ENCODE data around the gene RGS14.

The RGS14 gene, protein sequence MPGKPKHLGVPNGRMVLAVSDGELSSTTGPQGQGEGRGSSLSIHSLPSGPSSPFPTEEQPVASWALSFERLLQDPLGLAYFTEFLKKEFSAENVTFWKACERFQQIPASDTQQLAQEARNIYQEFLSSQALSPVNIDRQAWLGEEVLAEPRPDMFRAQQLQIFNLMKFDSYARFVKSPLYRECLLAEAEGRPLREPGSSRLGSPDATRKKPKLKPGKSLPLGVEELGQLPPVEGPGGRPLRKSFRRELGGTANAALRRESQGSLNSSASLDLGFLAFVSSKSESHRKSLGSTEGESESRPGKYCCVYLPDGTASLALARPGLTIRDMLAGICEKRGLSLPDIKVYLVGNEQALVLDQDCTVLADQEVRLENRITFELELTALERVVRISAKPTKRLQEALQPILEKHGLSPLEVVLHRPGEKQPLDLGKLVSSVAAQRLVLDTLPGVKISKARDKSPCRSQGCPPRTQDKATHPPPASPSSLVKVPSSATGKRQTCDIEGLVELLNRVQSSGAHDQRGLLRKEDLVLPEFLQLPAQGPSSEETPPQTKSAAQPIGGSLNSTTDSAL

DNA sequence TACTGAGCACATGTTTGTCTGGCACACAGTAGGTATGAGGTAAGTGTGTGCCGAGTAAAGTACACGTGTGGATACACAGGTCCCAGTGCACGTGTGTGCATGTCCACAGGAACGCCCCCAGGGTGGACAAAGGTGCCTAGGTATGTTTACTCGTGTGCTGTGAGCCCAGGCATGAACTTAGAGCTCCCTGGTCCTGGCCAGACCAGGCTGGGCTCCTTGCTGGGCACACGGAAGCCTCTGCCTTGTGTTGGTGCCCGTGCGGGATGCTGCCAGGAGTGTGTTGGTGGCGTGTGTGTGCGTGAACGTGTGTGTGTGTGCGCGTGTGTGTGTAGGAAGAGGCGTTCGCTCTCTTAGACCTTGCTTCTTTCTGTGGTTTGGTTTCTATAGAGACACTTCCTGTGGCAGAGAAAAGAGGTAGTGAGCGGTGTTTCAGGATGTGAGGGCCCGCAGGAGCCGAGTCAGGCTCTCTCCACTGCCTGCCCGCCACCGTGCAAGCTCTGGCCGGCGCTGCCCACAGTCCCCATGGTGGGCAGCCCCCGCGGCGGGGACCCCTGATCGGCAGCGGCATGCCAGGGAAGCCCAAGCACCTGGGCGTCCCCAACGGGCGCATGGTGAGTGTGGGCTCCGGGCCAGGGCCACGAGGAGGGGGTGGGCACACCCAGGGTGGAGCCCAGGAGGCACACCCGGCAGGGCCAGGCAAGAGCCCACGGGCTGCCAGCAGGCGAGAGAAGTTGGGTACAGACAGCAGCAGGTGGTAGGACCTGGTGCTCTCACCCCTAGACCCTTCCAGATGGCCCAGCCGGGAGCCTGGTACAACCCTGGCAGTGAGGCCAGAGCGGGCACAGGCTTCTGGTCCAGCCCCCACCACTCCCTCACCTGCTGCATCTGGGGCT is at the start of gene RGS14:
TSS of gene RGS14 (plus strand) at position 466 of the 893 bp plus-strand sequence. CDS start at position 567, 101 bp downstream.
- peak in 9 of 58 donors; percentile 5 to 54 (median 27) for DNase-seq

DNA sequence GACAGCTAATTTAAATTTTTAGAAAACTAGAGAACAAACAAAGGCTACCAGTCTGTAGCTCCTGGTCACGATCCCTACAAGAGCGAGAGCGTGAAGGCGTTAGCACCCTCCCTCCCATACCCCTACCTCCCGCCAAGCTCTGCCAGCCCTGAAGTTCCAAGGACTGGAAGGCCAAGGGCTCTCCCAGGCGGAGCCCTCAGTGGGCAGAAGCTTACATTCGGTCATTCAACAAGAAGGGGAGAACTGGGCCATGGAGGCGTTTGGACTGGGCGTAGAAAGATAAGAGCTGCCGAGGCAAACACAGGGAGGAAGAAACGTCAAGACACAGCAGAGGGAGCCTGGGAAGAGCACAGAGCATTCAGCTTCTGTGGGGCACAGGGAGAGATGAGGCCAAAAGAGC is 49.0 kb upstream of the RGS14 start:
- no peak for DNase-seq

DNA sequence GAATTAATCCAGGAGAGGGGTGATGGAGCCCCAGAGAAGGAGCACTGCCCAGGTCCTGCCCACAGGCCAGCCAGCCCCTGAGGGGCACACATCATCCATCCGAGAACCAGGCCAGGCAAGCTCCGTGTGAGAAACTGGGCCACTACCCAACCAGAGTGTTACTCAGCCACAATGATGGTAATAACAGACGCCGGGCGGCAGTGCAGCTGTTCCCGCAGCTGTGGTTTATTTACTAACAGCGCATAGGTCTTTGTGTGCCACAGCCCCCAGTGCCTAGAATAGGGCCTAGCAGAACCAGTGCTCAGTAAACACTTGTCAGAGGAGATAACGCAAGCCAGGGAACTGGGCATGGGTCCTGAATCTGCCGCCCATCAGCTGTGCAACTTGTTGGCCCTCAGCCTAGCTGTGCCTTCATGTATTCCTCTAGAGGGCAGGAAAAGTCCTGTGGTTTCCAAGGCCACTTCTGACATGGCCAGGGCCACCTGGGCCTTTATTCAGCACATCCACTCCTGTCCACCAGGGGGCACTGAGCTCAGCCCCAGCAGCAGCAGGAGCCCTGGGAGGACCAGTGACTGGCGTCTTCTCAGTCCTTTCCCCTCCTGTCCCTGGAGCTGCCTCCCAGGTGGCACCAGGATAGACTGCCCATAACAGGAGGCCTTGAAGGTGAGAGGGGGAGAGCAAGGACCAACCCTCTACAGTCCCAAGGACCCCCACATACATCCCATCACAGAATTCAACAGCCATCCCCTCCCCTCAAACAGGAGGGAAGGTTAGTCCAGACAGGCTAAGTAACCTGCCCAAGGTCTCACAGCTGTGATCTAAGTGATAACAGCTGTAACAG is 48.2 kb upstream of the RGS14 start:
- DNase-seq = peak in 18 of 58 donors; percentile 6 to 68 (median 42)

DNA sequence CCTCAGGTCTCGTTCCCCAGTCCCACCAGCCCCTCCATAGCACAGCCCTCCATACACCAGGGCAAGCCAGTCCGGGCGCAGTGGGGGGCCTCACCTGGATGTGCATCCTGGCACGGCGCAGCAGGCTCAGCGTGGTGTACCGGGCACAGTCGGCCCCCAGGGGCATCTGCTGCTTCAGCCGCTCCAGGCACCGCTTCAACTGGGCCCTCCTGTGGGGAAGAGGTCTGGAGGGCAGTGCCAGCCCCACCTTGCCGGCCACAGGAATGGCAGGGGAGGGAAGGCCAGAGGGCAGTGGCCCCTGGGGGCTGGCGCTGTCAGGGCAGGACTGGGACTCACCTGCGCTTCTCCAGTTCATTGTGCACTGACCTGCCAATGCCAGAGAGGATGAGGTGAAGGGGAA is 47.4 kb upstream of the RGS14 start:
- no peak for DNase-seq

DNA sequence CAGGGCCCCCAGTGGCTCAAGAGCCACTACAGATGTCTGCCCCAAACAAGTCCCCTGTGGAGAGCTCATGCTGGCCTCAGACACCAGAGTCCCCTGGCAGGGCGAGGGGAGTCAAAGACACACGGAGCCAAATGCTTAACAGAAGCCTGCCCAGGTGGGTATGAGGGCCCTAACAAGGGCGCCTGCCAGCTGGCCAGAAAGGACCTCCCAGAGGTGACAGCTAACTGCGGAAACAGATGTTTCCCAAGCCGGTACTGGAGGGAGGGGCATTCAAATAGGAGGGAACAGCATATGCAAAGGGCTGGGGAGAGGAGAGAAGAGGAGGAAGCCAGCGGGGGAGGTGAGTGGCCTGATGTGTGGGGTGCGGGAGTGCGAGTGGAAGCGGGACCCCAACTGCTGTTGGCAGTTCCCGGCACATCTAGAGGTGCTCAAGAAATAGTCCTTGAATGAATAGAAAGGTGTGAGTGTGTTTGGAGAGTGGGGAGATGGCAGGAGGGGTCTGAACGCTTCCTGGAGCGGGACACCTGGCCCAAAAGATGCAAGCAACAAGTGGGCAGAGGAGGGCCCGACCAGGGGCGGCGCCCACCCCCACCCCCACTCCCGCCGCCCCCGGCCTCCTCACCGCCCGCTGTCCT is 46.9 kb upstream of the RGS14 start:
- no peak for DNase-seq

DNA sequence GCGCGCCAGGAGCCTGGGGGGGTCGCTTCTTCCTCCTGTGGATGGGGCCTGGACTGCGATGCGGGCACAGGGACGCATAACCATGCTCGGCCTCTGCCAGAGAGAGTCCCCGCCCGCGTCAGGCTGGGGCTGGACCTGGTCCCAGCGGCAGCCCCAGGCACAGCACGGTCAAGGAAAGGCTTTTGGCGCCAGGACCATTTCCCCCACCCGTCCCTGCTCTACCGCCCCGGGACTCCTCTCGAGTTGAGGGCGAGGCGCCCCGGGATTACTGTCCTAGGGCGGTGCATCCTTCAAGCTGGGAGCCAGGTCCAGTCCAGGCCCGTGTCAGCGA is 46.4 kb upstream of the RGS14 start:
- no peak for DNase-seq

DNA sequence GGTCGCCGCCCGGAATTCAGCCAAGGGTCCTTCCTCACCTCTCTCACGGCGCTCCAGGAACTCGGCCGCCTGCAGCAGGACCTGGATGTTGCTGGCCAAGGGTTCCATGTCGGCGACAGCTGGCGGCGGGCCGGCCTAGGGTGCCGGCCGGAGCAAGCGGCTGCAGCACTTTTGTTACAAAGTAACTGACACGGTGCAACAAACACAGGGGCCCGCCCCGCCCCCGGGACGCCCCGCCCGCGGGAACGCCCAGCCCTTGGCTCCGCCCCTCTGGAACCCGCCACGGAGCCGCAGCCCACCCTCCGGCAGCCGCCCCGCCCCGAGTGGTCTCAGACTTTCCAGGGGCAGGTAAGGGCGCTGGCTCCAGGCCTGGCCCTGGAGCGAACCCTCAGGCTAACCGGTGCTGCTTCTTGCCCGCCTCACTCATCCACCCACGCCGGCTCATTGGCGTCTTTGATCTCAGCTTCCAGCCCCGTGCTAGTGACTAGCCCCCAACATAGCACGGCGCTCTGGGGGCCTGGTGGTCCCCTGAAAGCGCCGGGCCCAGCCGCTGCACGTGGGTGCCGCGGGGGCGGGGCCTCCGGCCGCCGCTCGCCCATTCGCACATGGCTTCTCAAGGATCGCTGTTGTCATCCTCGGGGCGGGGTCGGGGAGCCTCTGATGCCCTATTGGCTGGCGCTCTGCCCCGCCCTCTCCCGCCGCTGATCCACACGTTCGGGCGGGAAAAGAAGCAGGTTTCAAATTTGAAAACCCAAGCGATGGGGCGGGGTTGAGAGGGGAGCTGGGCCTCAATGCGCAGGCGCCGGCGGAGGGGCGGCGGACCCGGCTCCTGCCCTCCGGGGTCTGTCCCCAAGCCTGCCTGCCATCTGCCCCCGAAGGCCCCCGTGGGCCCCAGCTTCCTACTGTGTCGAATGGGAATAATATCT is 45.7 kb upstream of the RGS14 start, which contains the start of gene MXD3:
TSS of gene MXD3 (minus strand) at position 176 of the 926 bp plus-strand sequence. CDS start at position 108, 68 bp downstream.
- peak in 57 of 58 donors; percentile 6 to 94 (median 85) for DNase-seq

DNA sequence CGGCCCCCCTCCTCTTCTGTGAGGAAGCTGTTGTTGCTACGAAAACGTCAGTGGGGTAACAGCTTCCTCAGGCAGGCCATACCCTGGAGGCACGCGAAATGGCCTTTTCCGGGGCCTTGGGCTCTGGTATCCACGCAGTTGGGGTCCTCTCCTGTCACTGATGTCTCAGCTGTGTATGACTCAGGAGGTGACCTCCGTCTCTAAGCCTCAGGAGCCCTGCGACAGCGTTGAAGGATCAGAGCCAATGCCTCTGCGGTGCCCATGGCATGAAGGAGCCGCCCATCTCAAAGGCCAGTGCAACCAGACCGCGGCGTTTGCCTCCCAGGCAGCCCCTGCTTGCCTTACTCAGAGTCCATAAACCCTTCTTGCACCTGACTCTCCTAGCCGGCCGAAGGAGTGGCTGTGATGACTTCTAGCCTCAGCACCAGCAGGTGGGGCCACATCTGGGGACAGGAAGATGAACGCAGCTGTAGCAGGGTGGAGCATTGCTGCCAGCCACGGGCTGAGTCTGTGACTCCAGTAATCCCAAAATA is 45.0 kb upstream of the RGS14 start:
- DNase-seq = no peak

DNA sequence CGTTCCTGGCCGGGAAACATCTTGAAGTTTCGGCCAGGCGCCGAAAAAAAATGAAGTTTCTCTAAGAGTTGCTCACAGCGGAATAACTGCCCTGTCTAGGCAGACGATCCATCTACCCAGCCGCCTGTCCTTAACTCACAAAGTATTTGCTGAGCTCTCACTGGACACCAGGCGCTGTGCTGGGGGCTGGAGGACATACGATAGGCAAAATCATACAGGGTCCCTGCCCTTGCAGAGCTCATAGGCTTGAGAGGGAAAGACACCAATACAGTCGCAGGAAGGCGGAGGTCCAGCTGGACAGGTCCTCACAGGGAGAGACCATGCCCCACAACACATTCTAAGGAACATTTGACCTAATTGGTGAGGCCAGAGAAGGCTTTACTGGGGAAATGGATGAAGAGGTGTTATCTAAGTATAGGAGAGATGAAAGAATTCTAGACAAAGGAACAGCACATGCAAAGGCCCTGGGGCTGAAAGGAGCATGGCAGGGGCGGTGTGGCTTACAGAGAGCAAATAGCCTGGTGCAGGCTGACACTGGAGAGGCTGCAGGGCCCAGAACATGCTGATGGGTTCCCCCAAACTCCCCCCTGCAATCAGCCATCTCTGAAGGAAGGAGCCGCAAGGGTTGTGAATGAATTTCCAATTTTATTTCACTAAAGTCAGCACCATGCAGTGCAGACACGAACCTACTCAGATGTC is 44.0 kb upstream of the RGS14 start:
- no peak for DNase-seq

DNA sequence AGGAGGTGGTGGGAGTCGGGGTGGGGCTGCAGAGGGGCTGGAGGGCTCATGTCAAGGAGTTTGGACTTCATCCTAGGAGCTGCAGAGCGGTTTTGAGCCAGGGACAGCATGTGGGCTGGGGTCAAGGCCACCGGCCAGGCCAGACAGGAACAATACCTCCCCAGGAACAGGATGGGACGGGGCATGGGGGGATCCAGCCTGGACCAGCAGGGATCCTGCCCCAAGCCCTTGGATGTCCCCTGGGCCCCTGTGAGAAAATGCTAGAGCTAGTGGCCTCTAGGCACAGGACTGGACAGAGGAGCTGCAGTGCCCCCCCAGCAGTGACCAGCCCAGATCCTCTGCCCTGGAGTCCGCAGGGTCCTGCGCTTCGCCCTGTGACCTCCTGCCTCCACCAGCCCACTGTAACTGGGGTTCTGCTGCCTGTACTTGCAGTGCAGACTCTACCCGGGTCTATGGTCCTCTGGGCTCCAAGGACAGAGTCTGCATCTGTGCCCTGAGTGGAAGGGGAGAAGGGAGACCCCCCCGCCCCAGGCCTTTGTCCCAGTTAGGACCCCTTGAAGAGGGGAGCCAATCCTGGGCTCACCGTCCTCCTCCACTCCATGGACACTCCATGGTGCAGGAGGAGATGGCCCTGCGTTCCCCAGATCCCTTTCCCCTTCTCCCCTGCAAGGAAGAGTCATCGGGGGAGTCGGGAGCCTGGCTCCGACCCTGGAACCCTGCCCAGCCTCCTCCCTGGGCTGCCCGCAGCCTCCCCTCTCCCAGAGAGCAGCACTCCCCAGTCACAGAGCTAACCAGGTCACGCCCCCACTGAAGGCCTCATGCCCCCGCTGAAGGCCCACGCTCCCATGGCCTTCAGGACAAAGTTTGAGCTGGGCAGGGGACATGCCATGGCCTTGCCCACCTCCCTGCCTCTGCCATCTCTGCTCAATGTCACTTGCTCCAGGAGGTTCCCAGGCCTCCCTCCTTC is 43.1 kb upstream of the RGS14 start:
- no peak for DNase-seq

DNA sequence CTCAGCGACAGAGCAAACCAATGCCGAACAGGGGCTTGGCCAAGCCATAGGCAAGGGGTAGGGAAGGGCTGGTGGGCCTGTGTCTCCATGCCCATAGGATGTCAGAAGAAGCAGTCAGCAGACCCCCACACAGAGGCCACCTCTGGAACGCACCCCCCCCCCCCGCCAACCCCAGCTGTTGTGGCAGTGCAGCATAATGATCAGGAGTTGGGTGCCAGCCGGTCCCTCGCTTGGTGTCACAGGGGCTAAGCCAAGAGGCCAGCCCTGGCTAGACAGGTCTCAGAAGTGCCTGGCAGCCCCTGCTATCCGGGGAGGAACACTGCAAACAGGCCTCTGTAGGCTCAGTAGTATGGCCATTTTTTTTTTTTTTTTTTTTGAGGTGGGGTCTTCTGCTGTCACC is 42.3 kb upstream of the RGS14 start:
- no peak for DNase-seq

DNA sequence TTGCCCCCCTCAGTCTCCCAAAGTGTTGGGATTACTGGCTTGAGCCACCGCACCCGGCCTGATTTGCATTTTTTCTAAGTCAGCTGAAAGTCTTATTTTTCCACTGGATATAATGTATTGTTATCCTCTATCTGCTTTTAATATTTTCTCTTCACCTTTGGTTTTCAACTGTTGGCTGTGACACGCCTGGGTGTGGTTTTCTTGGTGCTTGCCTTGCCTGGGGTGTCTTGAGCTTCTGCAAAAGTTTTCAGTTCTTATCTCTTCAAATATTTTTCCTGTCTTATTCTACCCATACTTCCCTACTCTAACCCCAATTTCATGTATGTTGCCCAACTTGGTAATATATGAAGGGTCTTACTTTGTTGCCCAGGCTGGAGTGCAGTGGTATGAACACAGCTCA is 41.7 kb upstream of the RGS14 start:
- DNase-seq = no peak

DNA sequence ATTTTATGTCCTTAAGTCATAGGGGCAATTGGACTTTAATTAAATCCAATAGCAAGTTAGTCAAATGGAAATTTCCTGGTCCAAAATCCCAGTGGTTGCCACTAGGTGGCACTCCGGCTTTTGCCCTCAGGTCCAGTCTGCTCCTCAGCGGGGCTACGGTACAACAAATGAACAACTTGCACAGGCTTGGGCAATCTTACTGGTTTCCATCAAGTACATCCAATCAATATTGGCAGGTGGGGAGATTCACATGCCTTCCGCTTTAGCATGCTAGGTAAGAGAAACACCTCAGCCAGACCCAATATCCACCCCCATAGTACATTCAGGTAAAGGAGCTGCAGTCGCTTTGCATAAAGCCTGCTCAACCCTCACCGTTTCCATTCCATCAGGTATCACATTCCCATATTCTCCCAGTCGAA is 39.8 kb upstream of the RGS14 start:
- DNase-seq = peak in 44 of 58 donors; percentile 11 to 86 (median 37)

DNA sequence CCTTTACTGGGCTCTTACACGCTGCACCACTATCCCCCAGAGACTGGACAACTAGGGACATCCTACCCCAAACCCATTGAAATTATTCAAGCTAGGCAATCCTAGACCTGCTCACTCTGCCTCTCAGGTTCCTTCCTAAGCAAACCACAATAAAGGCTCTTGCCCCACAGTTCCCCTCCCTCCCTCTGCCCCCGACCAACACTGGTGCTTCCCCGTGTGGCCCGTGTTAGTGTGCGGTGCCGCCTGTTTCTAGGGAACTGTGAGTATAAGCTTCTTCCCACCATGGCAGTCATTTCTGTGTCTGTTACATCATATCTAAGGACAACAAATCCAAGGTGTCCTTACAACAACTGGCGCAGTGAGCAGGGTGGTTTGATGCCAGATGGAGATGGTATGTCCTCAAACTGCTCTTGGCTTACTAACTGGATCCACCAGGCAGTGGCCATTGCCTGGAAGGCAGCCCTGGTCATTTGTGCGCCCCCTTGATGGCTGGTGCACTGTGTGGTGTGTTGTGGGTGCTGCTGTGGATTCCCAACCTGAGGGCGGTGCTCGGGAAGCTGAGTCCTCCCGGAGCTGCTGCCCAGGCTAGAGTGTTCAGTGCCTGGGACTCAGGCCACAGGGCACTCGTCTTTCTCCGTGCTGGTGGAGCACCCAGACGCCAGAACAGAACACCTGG is 37.7 kb upstream of the RGS14 start:
- no peak for DNase-seq

DNA sequence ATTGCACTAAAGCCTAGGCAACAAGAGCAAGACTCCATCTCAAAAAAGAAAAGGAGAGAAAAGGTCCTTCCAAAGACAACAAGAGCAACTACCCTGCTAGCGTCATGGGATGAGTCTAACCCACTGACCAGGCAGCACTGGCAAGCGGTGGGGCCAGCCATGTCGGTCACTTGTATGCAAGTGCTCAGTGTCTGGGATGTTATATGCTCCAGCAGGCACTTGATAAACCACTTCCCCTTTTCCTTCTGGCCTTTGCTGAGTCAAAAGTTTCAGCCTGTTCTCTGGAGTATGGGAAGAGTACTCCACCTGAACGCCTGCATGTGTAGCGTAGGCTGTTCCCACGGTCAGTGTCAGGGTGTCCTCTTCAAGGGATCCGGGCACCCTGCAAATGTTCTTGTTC is 36.8 kb upstream of the RGS14 start:
- peak in 3 of 58 donors; percentile 5 to 29 (median 23) for DNase-seq

DNA sequence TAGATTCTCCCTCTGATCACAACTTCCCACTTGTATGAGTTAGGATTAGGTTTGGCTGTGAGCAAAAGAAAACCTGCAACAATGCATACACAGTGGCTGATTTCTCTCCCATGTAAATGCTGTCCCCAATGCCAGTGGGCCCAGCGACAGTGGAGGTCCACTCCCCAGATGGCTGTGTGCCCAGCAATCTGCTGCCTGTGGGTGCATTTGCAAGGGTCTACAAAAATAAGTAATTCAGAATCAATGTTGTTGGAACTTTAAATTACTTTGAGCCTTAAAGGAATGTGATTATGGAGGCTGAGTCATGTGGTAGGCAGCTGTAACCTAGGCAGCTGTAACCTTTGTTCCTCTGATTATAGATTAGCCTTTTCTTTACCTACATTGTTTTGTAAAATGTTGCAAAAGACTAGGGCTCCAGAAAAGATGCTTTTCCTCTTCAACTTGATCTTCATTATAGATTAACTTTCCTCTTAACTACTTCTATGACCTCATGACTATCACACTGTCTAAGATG is 31.8 kb upstream of the RGS14 start:
- no peak for DNase-seq
